ENCODE results near the gene DEPDC5.

Gene DEPDC5

GRCh38 chr22:31950226-31950625 lies 196.4 kb downstream of the DEPDC5 start:
- no peak for DNase-seq (ENCODE audit: low read depth)

DNA sequence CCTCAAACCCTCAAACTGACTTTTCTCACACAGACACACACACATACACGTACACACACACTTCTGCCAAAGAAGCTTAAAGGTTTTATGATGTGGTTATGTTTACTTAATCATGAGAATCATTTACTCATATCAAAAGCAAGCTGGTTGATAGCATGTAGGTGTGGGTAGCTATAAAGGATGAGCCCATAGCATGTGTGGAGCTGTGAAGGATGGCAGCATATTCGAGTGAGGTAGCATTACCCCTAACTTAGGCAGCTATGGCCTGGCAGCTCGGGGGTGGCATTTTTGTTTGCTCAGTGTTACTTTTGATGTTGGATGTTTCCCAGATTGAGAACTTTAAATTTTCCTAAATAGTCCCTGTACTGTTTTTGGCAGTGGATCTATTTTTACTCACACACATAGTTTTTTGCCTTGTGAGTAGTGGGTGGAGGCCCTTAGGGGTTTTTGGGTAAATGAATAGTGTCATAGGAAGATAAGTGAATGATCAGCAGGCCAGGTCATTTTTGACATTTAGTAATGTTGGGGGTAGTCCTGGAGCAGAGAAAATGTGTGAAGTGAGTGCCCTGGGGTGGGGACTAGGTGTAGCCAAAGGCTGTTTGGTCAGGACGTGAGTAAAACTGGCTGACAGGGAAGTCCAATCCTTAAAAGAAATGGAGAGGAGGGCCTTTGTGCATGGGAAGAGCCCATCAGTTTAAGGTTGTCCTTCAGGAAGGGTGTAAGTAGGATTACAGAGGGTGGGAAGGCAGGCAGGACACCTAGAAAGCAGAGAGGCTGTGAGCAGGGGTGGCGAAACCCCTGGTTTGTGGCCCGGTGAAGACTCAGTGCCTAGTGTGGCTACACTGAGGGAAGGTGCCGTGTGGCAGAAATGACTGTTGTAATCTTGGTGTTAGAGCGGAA lies 197.6 kb downstream of the DEPDC5 start:
- DNase-seq (ENCODE audit: low read depth) = no peak

GRCh38 chr22:31952094-31952401 lies 198.2 kb downstream of the DEPDC5 start:
- DNase-seq (ENCODE audit: low read depth) = no peak

- no peak for DNase-seq (ENCODE audit: low read depth)
Measured at GRCh38 chr22:31952472-31952871, 198.7 kb downstream of the DEPDC5 start.

DNA sequence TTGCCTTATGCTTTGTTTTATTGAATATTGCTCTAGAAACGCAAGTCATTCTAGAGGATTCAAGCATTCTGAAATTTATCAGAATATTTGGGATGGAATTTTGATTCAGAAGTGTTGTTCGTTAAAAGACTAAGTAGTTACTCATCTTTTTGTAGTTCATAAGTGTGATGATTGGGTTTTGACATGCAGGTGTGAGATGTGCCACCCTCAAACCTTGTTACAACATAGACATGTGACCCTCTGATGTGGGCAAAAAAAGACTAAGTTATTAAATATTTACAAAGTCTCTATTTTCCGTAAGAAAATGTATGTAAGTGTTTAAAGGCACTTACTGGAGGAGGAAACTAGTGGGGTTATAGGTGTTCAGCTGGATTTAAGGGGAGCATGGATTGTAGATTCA lies 199.4 kb downstream of the DEPDC5 start:
- DNase-seq (ENCODE audit: low read depth) = no peak

- DNase-seq (ENCODE audit: low read depth) = no peak
Measured at GRCh38 chr22:31954535-31955523, 201.0 kb downstream of the DEPDC5 start.

DNA sequence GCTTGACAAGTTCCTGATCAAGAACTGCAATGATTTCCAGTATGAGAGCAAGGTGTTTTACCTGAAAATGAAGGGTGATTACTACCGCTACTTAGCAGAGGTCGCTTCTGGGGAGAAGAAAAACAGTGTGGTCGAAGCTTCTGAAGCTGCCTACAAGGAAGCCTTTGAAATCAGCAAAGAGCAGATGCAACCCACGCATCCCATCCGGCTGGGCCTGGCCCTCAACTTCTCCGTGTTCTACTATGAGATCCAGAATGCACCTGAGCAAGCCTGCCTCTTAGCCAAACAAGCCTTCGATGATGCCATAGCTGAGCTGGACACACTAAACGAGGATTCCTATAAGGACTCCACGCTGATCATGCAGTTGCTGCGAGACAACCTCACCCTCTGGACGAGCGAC lies 202.5 kb downstream of the DEPDC5 start:
- no peak for DNase-seq (ENCODE audit: low read depth)
